Measurements from ENCODE around the gene MRPL4. TPM values are rescaled to one million over a fixed set of nuclear protein-coding genes. Genes with fewer than 3 reads are reported as not detected.
"Not testable (repeated sequence)": the region's sequence is repeated elsewhere in the genome, so short reads cannot be mapped to it uniquely, and the experiment has no call there.

Gene MRPL4
- total and polyA plus RNA-seq, 4 donors: 13.7 to 59.7 (median 45.8) TPM

DNA sequence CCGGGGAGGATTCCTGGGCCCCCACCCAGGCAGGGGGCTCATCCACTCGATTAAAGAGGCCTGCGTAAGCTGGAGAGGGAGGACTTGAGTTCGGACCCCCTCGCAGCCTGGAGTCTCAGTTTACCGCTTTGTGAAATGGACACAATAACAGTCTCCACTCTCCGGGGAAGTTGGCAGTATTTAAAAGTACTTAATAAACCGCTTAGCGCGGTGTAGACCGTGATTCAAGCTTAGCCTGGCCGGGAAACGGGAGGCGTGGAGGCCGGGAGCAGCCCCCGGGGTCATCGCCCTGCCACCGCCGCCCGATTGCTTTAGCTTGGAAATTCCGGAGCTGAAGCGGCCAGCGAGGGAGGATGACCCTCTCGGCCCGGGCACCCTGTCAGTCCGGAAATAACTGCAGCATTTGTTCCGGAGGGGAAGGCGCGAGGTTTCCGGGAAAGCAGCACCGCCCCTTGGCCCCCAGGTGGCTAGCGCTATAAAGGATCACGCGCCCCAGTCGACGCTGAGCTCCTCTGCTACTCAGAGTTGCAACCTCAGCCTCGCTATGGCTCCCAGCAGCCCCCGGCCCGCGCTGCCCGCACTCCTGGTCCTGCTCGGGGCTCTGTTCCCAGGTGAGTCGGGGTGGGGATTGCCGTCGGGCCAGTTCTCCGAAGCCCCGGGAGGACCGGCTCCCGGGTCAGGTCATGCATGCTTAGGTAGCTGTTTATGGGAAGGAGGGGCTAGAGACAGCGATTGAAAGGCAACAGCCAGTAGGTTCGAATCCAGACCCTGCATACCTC lies 18.8 kb downstream of the MRPL4 start, which contains the start of gene ICAM1:
ICAM1 (plus strand) TSS at position 505 of the 779 bp plus-strand sequence; CDS start at position 545, 40 bp downstream.
- H3K4me1 ChIP-seq (ENCODE audit: control insufficient read depth, insufficient read depth, low read length): peaks cover 20% of the 10 kb centered on the region
- no peaks in the 10 kb centered on the region for H3K9me3 ChIP-seq (ENCODE audit: control insufficient read depth, insufficient read depth, low read length)
- H3K4me3 ChIP-seq (ENCODE audit: low read depth, low read length): peak within 1 kb of the TSS; percentile 38
- WGBS (ENCODE audit: insufficient coverage): 2% methylated on average over 48 of the region's 51 CpGs
- H3K27ac ChIP-seq (ENCODE audit: low read depth, low read length): peak within 1 kb of the TSS; percentile 52
- DNase-seq (ENCODE audit: low read depth in 4 of 6, low spot score in 6 of 6): peak in 1 of 6 donors; percentile 56
- peaks cover 47% of the 10 kb centered on the region for H3K27me3 ChIP-seq (ENCODE audit: control insufficient read depth, insufficient read depth, low read length)
- no peaks in the 10 kb centered on the region for H3K36me3 ChIP-seq (ENCODE audit: control insufficient read depth, insufficient read depth, low read length)

DNA sequence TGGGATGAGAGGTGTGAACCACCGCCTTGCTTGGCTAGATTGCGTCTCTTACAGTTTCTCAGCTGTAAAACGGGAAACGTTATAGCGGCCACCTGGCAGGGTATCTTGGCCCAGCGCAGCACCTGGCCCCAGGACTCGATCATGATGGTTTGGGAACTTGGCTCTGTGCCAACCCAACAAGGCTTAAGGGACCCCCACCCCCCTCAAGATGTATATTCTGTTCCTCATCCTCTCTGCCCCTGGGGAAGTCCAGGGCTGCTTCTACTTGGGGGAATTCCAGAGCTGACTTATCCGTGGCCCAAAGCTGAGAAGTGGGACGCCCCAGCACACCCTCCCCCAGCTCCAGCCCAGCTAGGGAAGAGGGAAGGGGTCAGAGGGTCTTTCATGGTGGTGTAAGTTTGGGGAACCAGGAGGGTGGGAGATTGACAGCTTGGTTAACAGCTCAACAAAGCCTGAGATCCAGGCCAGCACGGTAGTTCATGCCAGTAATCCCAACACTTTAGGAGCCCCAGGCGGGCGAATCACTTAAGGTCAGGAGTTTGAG lies 19.6 kb downstream of the MRPL4 start:
- H3K27me3 ChIP-seq (ENCODE audit: control insufficient read depth, insufficient read depth, low read length): peaks cover 47% of the 10 kb centered on the region
- peak overlapping the region; percentile 38 for H3K4me3 ChIP-seq (ENCODE audit: low read depth, low read length)
- no peak for DNase-seq (ENCODE audit: low read depth in 4 of 6, low spot score in 6 of 6)
- H3K9me3 ChIP-seq (ENCODE audit: control insufficient read depth, insufficient read depth, low read length): no peaks in the 10 kb centered on the region
- peaks cover 20% of the 10 kb centered on the region for H3K4me1 ChIP-seq (ENCODE audit: control insufficient read depth, insufficient read depth, low read length)
- no peaks in the 10 kb centered on the region for H3K36me3 ChIP-seq (ENCODE audit: control insufficient read depth, insufficient read depth, low read length)
- WGBS (ENCODE audit: insufficient coverage): 42% methylated on average over 9 of the region's 12 CpGs
- H3K27ac ChIP-seq (ENCODE audit: low read depth, low read length): no peak overlapping the region

GRCh38 chr19:10274589-10274988 lies 22.6 kb downstream of the MRPL4 start:
- 89% methylated on average over 10 of the region's 10 CpGs for WGBS (ENCODE audit: insufficient coverage)
- no peaks in the 10 kb centered on the region for H3K9me3 ChIP-seq (ENCODE audit: control insufficient read depth, insufficient read depth, low read length)
- no peak for DNase-seq (ENCODE audit: low read depth in 4 of 6, low spot score in 6 of 6)
- no peaks in the 10 kb centered on the region for H3K36me3 ChIP-seq (ENCODE audit: control insufficient read depth, insufficient read depth, low read length)
- no peak overlapping the region for H3K4me3 ChIP-seq (ENCODE audit: low read depth, low read length)
- H3K4me1 ChIP-seq (ENCODE audit: control insufficient read depth, insufficient read depth, low read length): peaks cover 17% of the 10 kb centered on the region
- peaks cover 36% of the 10 kb centered on the region for H3K27me3 ChIP-seq (ENCODE audit: control insufficient read depth, insufficient read depth, low read length)
- no peak overlapping the region for H3K27ac ChIP-seq (ENCODE audit: low read depth, low read length)

- Histone ChIP-seq H3K27ac (ENCODE audit: low read depth, low read length) (no peak overlapping the region), H3K4me1 (ENCODE audit: control insufficient read depth, insufficient read depth, low read length) (no peaks in the 10 kb centered on the region), H3K27me3 (ENCODE audit: control insufficient read depth, insufficient read depth, low read length) (peaks cover 5% of the 10 kb centered on the region), H3K9me3 (ENCODE audit: control insufficient read depth, insufficient read depth, low read length) (no peaks in the 10 kb centered on the region), H3K36me3 (ENCODE audit: control insufficient read depth, insufficient read depth, low read length) (no peaks in the 10 kb centered on the region), H3K4me3 (ENCODE audit: low read depth, low read length) (no peak overlapping the region)
- DNase-seq (ENCODE audit: low read depth in 4 of 6, low spot score in 6 of 6): no peak
- WGBS (ENCODE audit: insufficient coverage): 83% methylated on average over 4 of the region's 9 CpGs
Observed at GRCh38 chr19:10277795-10278589, 26.0 kb downstream of the MRPL4 start.

DNA sequence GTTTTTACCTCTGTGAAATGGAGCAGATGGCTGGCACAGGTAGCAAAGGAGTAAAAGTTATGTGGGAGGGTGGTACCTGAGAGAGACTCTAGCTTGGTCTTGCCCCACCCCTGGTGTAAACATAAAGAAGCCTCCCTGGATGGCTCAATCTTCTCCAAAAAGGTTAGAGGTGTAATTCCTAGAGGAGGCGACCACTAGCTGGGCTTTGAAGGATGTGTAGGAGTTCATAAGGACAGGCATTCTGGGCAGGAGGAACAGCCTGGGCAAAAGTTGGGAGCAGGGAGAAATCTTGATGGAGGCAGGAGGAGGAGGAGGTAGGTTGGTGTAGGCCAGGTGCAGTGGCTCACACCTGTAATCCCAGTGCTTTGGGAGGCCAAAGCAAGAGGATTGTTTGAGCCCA lies 26.9 kb downstream of the MRPL4 start:
- WGBS (ENCODE audit: insufficient coverage): 81% methylated on average over 1 of the region's 1 CpG
- peaks cover 1% of the 10 kb centered on the region for H3K36me3 ChIP-seq (ENCODE audit: control insufficient read depth, insufficient read depth, low read length)

DNA sequence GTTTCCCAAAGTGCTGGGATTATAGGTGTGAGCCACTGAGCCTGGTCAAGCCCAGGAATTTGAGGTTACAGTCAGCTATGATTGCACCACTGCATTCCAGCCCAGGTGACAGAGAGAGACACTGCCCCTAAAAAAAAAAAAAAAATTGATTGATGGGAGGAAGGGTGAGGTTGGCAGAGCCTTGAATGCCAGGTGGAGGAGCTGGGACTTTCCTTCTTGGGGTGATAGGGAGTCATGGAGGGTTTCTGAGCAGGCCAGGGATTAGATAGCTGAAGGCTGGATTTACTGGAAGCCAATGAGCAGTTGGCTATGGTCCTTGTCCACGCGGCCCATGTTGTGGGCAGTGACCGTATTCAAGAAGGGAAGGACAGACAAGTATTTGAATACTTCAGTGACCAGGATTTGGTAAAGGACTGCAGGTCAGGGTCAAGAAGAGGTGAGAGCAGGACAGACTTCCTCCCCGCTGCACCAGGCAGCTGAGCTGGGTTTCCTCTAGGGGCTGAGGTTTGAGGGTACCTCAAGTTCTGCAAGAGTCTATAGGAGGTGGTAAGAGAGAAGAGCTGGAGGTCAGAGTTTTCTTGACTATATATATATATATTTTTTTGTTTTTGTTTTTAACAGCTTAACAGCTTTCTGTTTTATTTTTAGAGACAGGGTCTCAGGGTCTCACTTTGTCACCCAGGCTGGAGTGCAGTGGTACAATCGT lies 27.9 kb downstream of the MRPL4 start:
- no peak for DNase-seq (ENCODE audit: low read depth in 4 of 6, low spot score in 6 of 6)
- Histone ChIP-seq H3K27ac (ENCODE audit: low read depth, low read length) (no peak overlapping the region), H3K4me1 (ENCODE audit: control insufficient read depth, insufficient read depth, low read length) (no peaks in the 10 kb centered on the region), H3K9me3 (ENCODE audit: control insufficient read depth, insufficient read depth, low read length) (no peaks in the 10 kb centered on the region), H3K36me3 (ENCODE audit: control insufficient read depth, insufficient read depth, low read length) (peaks cover 2% of the 10 kb centered on the region), H3K27me3 (ENCODE audit: control insufficient read depth, insufficient read depth, low read length) (peaks cover 10% of the 10 kb centered on the region), H3K4me3 (ENCODE audit: low read depth, low read length) (no peak overlapping the region)
- WGBS (ENCODE audit: insufficient coverage): 87% methylated on average over 4 of the region's 5 CpGs

More for the DNA sequence above, 26.9 kb downstream of the MRPL4 start:
- Histone ChIP-seq H3K4me3 (ENCODE audit: low read depth, low read length) (no peak overlapping the region), H3K27ac (ENCODE audit: low read depth, low read length) (no peak overlapping the region), H3K4me1 (ENCODE audit: control insufficient read depth, insufficient read depth, low read length) (no peaks in the 10 kb centered on the region), H3K9me3 (ENCODE audit: control insufficient read depth, insufficient read depth, low read length) (no peaks in the 10 kb centered on the region), H3K27me3 (ENCODE audit: control insufficient read depth, insufficient read depth, low read length) (peaks cover 10% of the 10 kb centered on the region)
- DNase-seq (ENCODE audit: low read depth in 4 of 6, low spot score in 6 of 6): no peak

DNA sequence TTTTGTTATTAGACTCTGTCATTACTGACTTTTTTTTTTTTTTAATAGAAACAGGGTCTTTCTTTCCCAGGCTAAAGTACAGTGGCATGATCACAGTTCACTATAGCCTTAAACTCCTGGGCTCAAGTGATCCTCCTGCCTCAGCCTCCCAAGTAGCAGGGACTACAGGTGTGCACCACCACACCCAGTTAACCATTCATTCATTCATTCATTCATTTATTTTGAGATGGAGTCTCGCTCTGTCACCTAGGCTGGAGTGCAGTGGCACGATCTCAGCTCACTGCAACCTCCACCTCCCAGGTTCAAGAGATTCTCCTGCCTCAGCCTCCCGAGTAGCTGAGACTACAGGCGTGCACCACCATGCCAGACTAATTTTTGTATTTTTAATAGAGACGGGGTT lies 30.0 kb downstream of the MRPL4 start:
- H3K36me3 ChIP-seq (ENCODE audit: control insufficient read depth, insufficient read depth, low read length): not testable (repeated sequence)

GRCh38 chr19:10283301-10284064 lies 31.5 kb downstream of the MRPL4 start:
- no peak for DNase-seq (ENCODE audit: low read depth in 4 of 6, low spot score in 6 of 6)
- peaks cover 2% of the 10 kb centered on the region for H3K36me3 ChIP-seq (ENCODE audit: control insufficient read depth, insufficient read depth, low read length)
- H3K27ac ChIP-seq (ENCODE audit: low read depth, low read length): no peak overlapping the region
- peaks cover 32% of the 10 kb centered on the region for H3K27me3 ChIP-seq (ENCODE audit: control insufficient read depth, insufficient read depth, low read length)
- WGBS (ENCODE audit: insufficient coverage): 48% methylated on average over 18 of the region's 23 CpGs
- H3K9me3 ChIP-seq (ENCODE audit: control insufficient read depth, insufficient read depth, low read length): no peaks in the 10 kb centered on the region
- H3K4me3 ChIP-seq (ENCODE audit: low read depth, low read length): no peak overlapping the region
- H3K4me1 ChIP-seq (ENCODE audit: control insufficient read depth, insufficient read depth, low read length): peaks cover 12% of the 10 kb centered on the region

More for the DNA sequence above, 30.0 kb downstream of the MRPL4 start:
- H3K4me1 ChIP-seq (ENCODE audit: control insufficient read depth, insufficient read depth, low read length); DNase-seq (ENCODE audit: low read depth in 4 of 6, low spot score in 6 of 6); H3K9me3 ChIP-seq (ENCODE audit: control insufficient read depth, insufficient read depth, low read length); H3K27ac ChIP-seq (ENCODE audit: low read depth, low read length); H3K4me3 ChIP-seq (ENCODE audit: low read depth, low read length): not testable (repeated sequence)
- 87% methylated on average over 2 of the region's 5 CpGs for WGBS (ENCODE audit: insufficient coverage)
- peaks cover 17% of the 10 kb centered on the region for H3K27me3 ChIP-seq (ENCODE audit: control insufficient read depth, insufficient read depth, low read length)

Measured in spinal cord (tissue), 10 donors.